K562 (cell line): ENCODE data around the gene ERH. TPM values are rescaled to one million over a fixed set of nuclear protein-coding genes. Genes with fewer than 3 reads are reported as not detected.
A peak's percentile ranks its signal among the peaks of the same experiment; 100 is the strongest.

Experiments
- DACH1 ChIP-seq: fragments of 450-650 bp; IDR thresholded peaks from 2 replicates; pipeline ENCODE4 v1.6.1; 2018; ENCODE audit not compliant: partially characterized antibody
- DDX20 ChIP-seq: fragments of 450-650 bp; IDR thresholded peaks from 2 replicates; pipeline ENCODE4 v1.6.1; 2016; ENCODE audit warnings: missing genetic modification characterization, low read depth, mild to moderate bottlenecking, missing compliant biosample characterization, moderate library complexity
- ILK ChIP-seq: fragments of 450-650 bp; IDR thresholded peaks from 2 replicates; pipeline ENCODE4 v1.6.1; 2016; ENCODE audit warnings: missing genetic modification characterization, low read depth, mild to moderate bottlenecking, missing compliant biosample characterization, moderate library complexity, borderline replicate concordance
- JUND ChIP-seq, 2 experiments: IDR thresholded peaks; 2 replicates in 1 of 2; 3 replicates in 1 of 2; pipeline ENCODE4 v1.6.1; 2011; ENCODE audit warnings: borderline replicate concordance in 2 of 2, low read depth in 2 of 2, low read length in 2 of 2, improper control_type of control experiment in 1 of 2, missing biosample characterization in 1 of 2, missing genetic modification characterization in 1 of 2, missing genetic modification reagents in 1 of 2
- MXI1 ChIP-seq: IDR thresholded peaks from 2 replicates; pipeline ENCODE4 v1.6.1; 2011; ENCODE audit warnings: low read depth, mild to moderate bottlenecking, improper control_type of control experiment, low read length
- SIX5 ChIP-seq, 2 experiments: IDR thresholded peaks; 2 replicates each; pipeline ENCODE4 v1.6.1; 2011; ENCODE audit warnings: low read length in 2 of 2, borderline replicate concordance in 1 of 2, low read depth in 1 of 2, mild to moderate bottlenecking in 1 of 2, moderate library complexity in 1 of 2; ENCODE audit not compliant: insufficient read depth in 1 of 2
- TAL1 ChIP-seq: fragments of 450-650 bp; IDR thresholded peaks from 2 replicates; pipeline ENCODE4 v1.6.1; 2016; ENCODE audit warnings: mild to moderate bottlenecking
- TCF7L2 ChIP-seq: fragments of 150-350 bp; IDR thresholded peaks from 2 replicates; pipeline ENCODE4 v1.6.1; 2016; ENCODE audit warnings: low read depth, mild to moderate bottlenecking, low read length, moderate library complexity
- polyA plus RNA-seq, 8 experiments: library from polyadenylated mRNA; depleted of rRNA in 4 of 8; stranded (reverse) in 5 of 8; unstranded in 3 of 8; fragments of >200 nt; fragmentation: Nextera tagmentation in 2 of 8; fragmentation: Illumina TruSeq in 1 of 8; extraction: Ambion mirVana in 2 of 8; extraction: Trizol in 1 of 8; gene quantifications; 2 replicates each; pipeline versions ENCODE4 v1.2.1 to v1.2.3, GENCODE V29; 2011 to 2014; ENCODE audit warnings: inconsistent platforms in 1 of 8, missing spikeins in 1 of 8
- total RNA-seq, 7 experiments: library from RNA; depleted of rRNA in 6 of 7; stranded (reverse); fragments of >200 nt in 6 of 7; fragmentation: Illumina TruSeq in 2 of 7; extraction: Trizol in 2 of 7; gene quantifications; 2 replicates each; pipeline versions ENCODE4 v1.2.1 to v1.2.3, GENCODE V29; 2011 to 2021; ENCODE audit warnings: low replicate concordance in 1 of 7
- TF ChIP-seq, protein P1 (sequence below): fragments of 250-450 bp; sonication (Bioruptor Pico); IDR thresholded peaks from 2 replicates; pipeline ENCODE4 v1.4.0; 2020; ENCODE audit warnings: borderline replicate concordance
- TF ChIP-seq, protein P2 (sequence below): fragments of 250-450 bp; sonication (Bioruptor Pico); IDR thresholded peaks from 2 replicates; pipeline ENCODE4 v1.4.0; 2020; ENCODE audit warnings: mild to moderate bottlenecking, moderate library complexity
- TF ChIP-seq, protein P3 (sequence below): fragments of 450-650 bp; formaldehyde crosslinking; IDR thresholded peaks from 2 replicates; pipeline ENCODE4 v1.4.0; 2022; ENCODE audit warnings: missing genetic modification characterization
- TF ChIP-seq, protein P4 (sequence below): fragments of 150-350 bp; conservative IDR thresholded peaks from 2 replicates; pipeline ENCODE4 v1.6.1; 2014; ENCODE audit warnings: low read length
- TF ChIP-seq, protein P5 (sequence below): sonication (generic); formaldehyde crosslinking; IDR thresholded peaks from 2 replicates; pipeline ENCODE4 v1.8.0; 2022; ENCODE audit warnings: mild to moderate bottlenecking, missing genetic modification reagents

Gene ERH
- total and polyA plus RNA-seq, 9 of the 15 experiments (the other 6 are each of a cell fraction or from before 2014, with no cell fraction given), result 78.2 to 474 (median 250) TPM

DNA sequence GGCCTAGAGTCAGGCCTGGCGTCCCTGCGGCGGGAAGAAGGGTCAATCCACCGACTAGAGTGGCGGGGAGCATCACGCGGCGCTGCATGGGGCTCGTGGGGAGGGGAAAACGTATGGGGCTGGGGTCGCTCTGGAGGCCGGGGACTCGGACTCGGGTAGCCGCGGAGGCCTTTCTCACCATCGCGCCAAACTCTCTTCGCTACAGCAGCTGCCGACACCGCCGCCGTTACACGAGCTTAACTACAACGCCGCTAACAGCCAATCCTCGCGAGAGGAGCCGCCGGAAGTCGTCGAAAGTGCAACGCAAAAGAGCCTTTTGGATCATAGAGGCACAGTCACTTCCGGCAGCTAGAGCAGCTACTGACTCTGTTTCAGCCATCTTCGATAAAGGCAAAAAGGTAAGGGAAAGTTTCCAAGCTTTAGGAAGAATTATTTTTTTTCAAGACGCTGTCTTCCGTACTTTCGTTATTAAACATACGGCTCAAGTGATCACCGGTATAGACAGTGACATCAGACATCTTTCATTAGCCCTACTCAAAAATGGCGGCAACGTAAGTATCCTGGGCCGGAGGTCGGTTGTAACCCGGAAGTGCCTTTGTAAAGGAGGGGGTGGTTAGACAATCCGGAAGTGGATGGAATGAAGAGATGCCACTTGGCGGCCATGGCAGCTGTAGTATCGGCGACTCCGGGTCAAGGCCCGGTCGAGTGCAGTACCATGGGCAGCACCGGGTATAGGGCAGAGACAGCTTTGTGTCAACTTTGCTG, at the start of gene ERH, which contains the start of gene SLC39A9 (continued):
- TF ChIP-seq, protein P1, sequence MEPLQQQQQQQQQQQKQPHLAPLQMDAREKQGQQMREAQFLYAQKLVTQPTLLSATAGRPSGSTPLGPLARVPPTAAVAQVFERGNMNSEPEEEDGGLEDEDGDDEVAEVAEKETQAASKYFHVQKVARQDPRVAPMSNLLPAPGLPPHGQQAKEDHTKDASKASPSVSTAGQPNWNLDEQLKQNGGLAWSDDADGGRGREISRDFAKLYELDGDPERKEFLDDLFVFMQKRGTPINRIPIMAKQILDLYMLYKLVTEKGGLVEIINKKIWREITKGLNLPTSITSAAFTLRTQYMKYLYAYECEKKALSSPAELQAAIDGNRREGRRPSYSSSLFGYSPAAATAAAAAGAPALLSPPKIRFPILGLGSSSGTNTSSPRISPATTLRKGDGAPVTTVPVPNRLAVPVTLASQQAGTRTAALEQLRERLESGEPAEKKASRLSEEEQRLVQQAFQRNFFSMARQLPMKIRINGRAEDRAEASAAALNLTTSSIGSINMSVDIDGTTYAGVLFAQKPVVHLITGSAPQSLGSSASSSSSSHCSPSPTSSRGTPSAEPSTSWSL (CRISPR knock-in tag), result no peak
- TF ChIP-seq, protein P2, sequence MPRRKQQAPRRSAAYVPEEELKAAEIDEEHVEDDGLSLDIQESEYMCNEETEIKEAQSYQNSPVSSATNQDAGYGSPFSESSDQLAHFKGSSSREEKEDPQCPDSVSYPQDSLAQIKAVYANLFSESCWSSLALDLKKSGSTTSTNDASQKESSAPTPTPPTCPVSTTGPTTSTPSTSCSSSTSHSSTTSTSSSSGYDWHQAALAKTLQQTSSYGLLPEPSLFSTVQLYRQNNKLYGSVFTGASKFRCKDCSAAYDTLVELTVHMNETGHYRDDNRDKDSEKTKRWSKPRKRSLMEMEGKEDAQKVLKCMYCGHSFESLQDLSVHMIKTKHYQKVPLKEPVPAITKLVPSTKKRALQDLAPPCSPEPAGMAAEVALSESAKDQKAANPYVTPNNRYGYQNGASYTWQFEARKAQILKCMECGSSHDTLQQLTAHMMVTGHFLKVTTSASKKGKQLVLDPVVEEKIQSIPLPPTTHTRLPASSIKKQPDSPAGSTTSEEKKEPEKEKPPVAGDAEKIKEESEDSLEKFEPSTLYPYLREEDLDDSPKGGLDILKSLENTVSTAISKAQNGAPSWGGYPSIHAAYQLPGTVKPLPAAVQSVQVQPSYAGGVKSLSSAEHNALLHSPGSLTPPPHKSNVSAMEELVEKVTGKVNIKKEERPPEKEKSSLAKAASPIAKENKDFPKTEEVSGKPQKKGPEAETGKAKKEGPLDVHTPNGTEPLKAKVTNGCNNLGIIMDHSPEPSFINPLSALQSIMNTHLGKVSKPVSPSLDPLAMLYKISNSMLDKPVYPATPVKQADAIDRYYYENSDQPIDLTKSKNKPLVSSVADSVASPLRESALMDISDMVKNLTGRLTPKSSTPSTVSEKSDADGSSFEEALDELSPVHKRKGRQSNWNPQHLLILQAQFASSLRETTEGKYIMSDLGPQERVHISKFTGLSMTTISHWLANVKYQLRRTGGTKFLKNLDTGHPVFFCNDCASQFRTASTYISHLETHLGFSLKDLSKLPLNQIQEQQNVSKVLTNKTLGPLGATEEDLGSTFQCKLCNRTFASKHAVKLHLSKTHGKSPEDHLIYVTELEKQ (CRISPR knock-in tag), result no peak
- TF ChIP-seq, protein P3, sequence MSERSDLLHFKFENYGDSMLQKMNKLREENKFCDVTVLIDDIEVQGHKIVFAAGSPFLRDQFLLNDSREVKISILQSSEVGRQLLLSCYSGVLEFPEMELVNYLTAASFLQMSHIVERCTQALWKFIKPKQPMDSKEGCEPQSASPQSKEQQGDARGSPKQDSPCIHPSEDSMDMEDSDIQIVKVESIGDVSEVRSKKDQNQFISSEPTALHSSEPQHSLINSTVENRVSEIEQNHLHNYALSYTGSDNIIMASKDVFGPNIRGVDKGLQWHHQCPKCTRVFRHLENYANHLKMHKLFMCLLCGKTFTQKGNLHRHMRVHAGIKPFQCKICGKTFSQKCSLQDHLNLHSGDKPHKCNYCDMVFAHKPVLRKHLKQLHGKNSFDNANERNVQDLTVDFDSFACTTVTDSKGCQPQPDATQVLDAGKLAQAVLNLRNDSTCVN (CRISPR knock-in tag), result no peak
- TF ChIP-seq ILK (no peak), DDX20 (peak; percentile 77), TCF7L2 (no peak), DACH1 (no peak), JUND (IDR thresholded peaks at IDR 0.05; ENCODE audit: borderline replicate concordance, low read depth, low read length) (no peak; the same call in 1 of the 2 replicates), JUND (tag; IDR thresholded peaks at IDR 0.05; ENCODE audit: borderline replicate concordance, low read depth, low read length) (peak; percentile 29; the same call in 1 of the 3 replicates), SIX5 (IDR thresholded peaks at IDR 0.05; ENCODE audit: borderline replicate concordance in 1 of 2, insufficient read depth in 1 of 2, low read depth in 1 of 2, low read length in 2 of 2) (peak in 1 of 2 experiments; percentile 49; a peak in 2 of 4 replicates), TAL1 (no peak), MXI1 (no peak)
- TF ChIP-seq, protein P4, sequence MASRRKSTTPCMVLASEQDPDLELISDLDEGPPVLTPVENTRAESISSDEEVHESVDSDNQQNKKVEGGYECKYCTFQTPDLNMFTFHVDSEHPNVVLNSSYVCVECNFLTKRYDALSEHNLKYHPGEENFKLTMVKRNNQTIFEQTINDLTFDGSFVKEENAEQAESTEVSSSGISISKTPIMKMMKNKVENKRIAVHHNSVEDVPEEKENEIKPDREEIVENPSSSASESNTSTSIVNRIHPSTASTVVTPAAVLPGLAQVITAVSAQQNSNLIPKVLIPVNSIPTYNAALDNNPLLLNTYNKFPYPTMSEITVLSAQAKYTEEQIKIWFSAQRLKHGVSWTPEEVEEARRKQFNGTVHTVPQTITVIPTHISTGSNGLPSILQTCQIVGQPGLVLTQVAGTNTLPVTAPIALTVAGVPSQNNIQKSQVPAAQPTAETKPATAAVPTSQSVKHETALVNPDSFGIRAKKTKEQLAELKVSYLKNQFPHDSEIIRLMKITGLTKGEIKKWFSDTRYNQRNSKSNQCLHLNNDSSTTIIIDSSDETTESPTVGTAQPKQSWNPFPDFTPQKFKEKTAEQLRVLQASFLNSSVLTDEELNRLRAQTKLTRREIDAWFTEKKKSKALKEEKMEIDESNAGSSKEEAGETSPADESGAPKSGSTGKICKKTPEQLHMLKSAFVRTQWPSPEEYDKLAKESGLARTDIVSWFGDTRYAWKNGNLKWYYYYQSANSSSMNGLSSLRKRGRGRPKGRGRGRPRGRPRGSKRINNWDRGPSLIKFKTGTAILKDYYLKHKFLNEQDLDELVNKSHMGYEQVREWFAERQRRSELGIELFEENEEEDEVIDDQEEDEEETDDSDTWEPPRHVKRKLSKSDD, result no peak; the same call in 1 of the 2 replicates
- TF ChIP-seq, protein P5, sequence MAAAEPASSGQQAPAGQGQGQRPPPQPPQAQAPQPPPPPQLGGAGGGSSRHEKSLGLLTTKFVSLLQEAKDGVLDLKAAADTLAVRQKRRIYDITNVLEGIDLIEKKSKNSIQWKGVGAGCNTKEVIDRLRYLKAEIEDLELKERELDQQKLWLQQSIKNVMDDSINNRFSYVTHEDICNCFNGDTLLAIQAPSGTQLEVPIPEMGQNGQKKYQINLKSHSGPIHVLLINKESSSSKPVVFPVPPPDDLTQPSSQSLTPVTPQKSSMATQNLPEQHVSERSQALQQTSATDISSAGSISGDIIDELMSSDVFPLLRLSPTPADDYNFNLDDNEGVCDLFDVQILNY (CRISPR knock-in tag), result no peak
